Left renal cortex interstitium (tissue), 4 donors: ENCODE data around the gene NR2E1. TPM values are rescaled to one million over a fixed set of nuclear protein-coding genes. Genes with fewer than 3 reads are reported as not detected.

Experiments used
- DNase-seq, 4 donors: peaks; one replicate each; pipeline ENCODE4 v3.0.0-alpha.2; 2013; ENCODE audit warnings: low read depth in 4 of 4, low spot score in 2 of 4, missing footprints in 1 of 4
- polyA plus RNA-seq, 4 donors: library from polyadenylated mRNA; unstranded; fragments of 120-200 nt; gene quantifications; one replicate each; pipeline ENCODE4 v1.2.1, GENCODE V29; 2013; ENCODE audit not compliant: insufficient read length in 4 of 4

Gene NR2E1
- polyA plus RNA-seq, 4 donors, result not detected

DNA sequence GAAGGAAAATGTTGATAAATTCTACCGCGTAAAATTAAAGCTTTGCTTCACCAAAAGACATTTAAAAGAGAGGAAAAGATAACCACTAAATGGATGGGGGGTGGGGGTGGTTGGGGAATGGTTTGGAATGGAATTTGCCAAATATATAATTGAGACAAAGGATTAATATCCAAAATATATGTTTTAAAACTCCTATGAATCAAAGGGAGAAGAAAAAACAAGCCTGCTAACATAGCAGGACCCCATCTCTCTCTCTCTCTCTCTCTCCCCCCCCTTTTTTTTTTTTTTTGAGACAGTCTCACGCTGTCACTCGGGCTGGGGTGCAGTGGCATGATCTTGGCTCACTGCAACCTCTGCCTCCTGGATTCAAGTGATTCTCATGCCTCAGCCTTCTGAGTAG lies 13.4 kb upstream of the NR2E1 start:
- DNase-seq, result no peak

DNA sequence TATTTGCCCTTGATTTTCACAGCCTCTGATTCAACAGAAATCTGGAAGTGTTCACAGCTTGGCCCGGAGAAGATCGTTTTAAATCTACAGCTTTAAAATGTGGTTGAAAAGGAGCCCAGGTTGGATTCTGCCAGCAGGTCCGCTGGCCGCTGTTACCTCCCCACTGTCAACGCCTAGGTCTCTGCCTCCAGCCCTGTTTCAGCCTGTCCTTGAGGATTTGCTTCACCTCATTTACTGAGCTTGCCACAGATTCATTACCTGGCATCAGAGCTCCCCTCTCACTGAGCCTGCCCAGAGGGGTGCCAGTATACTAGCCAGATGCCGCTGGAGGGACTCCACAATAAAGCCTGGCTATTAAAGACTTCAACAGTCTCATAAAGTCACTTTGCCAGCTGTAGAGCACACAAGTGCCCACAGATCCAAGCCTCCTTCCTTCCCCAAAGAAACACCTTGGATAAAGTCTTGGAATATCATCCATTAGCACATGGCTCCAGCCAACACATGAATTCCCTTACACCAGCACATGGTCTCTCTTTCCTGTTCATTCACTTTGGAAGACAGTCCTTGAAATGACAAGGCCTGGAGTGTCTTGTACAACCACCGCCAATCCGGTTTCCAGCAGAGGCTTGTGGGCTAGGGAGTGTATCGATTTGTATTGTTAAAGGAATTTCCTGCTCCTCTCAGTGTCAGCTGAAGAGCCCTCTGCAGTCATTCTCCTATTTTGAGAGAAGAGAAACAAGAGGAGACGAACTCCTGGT lies 9.5 kb upstream of the NR2E1 start:
- no peak for DNase-seq

- DNase-seq, result no peak
Measured at GRCh38 chr6:108156938-108157233, 8.9 kb upstream of the NR2E1 start.

GRCh38 chr6:108157234-108157980 lies 8.4 kb upstream of the NR2E1 start:
- no peak for DNase-seq

DNA sequence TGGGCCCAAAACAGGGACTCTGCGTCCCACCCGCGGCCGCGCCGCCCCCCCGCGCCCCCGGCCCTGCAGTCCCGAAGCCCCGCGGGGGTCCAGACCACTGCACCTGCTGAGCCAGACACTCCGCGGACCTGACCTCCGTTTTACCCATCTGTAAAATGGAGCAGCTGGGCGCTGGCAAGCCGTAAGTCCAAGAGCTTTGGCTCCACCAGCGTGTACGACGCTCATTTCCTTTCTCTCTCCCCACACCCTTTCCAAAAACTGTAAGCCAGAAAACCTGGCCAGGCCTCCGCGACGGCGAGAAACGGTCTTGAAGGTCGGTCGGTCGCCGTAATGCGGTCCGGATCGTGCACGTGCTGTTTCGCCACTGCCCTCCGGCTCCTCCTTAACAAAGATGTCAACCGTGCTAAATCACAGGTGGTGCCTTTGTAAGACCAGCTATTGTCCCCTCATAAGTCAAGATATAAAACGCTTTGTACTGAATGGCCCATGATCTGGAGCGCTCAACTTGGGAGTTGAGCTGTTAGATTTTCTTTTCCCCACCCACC lies 7.8 kb upstream of the NR2E1 start:
- no peak for DNase-seq

- no peak for DNase-seq
Measured at GRCh38 chr6:108159981-108160380, 5.8 kb upstream of the NR2E1 start.

GRCh38 chr6:108161724-108162282 lies 4.0 kb upstream of the NR2E1 start:
- no peak for DNase-seq

DNA sequence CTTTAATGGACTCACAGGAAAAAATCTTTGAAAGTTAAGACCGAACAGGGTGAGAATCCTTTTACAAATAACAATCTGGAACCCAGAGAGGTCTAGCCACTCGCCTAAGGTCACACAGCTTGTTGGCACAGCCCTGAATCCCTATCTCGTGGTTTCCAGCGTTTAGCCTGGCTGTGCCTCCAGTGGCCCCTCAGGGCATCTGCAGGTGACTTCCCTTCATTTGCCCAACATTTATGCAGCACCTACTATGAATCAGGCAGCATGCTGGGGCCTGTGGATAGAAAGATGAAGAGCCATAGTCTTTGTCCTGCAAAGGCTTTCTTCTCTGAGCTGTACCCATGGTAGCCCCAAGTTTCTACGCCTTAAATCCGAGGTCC lies 2.6 kb upstream of the NR2E1 start:
- no peak for DNase-seq

DNA sequence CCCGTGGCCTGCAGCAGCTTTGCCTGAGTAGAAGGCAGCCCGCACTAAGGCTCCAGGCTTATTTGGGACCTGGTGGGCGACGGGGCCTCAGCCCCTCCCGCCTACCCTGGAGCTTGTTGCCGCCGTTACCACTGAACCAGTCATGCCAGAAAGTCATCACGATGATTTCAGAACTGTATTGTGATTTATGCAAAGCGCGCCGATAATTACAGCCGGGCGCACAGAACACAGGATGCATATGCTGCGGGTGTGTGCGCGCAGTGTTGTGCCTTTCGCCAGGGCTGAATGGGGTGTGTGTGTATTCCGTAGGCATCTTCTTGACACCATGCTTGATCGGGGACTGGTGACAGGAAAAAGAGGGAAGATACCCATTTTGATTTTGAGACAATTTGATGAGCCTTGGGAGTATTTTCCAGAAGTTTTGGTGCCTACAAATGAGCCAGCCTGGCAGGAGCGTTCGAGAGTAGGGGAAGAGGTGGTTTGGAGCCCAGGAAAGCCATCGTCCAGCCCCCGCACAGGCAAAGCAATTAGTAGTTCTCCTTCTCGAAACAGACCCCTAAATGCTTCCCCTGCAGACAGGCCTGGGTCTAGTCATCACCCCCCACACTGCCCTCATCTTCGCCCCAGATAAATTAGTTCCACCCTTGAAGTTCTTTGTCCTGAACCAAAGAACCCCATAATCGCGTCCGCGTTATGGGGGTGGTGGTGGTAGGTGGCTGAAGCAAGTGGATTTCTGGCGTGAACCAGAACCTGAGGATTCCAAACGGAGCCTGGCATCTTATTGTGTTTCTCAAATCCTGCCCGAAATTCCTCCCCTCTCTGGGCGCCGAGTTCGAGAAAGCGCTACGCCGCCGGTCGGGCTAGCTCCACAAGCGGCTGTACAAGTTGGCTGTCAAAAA lies 1.9 kb upstream of the NR2E1 start:
- no peak for DNase-seq

DNA sequence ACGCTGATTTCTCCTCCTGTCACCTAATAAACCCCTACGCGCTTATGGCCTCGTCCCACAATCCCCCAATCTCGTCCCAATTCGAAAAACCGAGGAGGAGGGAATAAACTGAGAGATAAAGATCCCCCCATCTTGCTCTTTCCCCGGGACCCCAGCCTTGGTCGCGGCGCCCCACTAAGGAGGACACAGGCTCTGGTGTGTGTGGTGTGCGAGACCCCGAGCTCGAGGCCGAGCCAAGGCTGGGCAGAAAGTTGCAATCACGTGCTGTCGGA lies 1.3 kb upstream of the NR2E1 start:
- DNase-seq, result no peak

DNA sequence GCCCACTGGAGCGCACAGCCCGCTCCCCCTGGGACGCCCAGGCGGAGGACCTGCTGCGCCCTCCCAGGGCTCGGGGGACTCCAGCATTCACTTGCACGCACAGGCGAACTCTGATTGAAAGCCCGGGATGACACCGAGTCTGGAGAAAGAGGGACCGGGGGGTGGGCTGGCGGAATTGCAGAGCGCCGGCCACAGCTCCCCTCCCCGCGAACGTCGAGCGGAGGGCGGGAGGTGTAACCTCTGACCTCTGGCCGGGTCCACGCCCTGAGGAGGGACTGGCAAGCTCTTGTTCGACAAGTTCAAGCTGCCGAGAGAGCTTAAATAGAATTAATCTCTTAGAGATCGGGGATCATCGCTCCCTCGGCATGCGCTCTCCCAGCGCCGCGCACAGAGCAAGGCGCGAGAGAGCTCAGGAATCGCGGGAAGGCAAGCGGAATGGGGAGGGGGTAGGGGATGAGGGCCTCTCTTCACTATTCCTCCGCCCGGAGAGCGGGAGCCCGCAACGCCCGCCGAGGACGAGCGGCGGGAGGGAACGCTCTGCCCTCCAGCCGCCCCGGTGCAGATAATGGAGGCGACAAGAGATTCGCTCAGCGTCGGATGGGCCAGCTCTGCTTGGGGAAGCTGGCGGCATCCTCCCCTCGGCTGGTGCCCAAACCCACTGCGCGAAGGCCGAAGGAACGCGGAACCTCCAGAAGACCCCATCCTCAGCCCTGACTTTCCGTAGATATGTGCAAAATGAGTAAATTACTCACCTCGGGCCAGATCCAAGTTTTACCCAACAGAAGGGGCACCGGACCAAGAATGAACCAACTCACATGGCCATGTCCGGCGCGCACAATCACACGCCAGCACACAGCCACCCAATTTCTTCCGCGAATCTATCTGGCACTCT lies 761 bp upstream of the NR2E1 start:
- DNase-seq, result no peak

GRCh38 chr6:108166664-108167448 lies 1.0 kb downstream of the NR2E1 start:
- no peak for DNase-seq

DNA sequence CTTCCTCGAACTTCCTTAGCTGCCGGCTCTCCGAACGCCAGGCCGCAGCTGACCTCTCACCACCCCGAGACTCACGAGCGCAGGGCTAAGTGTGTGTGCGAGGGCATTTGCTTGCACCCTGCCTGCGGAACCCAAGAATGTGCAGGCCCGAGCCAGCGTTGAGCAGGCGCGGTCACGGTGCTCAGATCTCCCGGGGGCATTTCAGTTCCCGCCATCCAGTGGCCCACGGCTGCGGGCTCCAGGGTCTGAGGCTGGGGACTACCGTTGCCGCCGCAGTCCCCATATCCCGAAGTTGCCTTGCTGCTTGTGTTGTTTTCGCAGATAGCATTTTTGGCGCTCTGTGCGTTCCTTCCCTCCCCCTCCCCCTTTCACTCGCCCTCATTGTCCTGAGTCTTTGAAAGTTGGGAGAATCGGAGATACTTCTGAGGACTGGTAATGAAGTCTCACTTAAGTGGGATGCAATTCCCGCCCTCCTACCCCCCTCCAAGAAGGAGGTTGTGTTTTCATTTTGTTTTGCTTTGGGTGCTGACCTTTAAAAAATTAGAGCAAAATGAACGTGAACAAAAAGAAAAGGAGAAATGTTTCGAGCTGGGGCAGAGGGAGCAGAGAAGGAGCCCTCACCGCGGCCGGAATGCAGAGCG lies 1.7 kb downstream of the NR2E1 start:
- no peak for DNase-seq

DNA sequence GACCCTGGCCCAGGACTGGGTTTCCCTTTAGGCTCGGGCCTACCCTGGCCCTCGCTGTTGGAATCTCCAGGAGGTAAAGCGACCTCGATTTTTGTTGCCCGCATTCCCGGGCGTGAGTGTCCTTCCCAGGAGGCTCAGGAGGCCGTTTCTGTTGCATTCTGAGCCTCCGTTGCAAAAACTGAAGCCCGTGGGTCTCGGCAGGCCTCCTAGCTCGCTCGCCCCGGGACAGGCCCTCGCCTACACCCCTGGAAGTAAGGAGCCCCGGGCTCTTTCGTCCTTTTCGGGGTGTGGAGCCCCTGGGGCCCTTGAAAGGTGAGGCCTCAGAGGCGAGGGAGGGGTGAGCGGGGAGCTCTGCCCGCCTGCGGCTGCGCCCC lies 2.3 kb downstream of the NR2E1 start:
- DNase-seq, result no peak

GRCh38 chr6:108168501-108169463 lies 3.0 kb downstream of the NR2E1 start:
- no peak for DNase-seq

DNA sequence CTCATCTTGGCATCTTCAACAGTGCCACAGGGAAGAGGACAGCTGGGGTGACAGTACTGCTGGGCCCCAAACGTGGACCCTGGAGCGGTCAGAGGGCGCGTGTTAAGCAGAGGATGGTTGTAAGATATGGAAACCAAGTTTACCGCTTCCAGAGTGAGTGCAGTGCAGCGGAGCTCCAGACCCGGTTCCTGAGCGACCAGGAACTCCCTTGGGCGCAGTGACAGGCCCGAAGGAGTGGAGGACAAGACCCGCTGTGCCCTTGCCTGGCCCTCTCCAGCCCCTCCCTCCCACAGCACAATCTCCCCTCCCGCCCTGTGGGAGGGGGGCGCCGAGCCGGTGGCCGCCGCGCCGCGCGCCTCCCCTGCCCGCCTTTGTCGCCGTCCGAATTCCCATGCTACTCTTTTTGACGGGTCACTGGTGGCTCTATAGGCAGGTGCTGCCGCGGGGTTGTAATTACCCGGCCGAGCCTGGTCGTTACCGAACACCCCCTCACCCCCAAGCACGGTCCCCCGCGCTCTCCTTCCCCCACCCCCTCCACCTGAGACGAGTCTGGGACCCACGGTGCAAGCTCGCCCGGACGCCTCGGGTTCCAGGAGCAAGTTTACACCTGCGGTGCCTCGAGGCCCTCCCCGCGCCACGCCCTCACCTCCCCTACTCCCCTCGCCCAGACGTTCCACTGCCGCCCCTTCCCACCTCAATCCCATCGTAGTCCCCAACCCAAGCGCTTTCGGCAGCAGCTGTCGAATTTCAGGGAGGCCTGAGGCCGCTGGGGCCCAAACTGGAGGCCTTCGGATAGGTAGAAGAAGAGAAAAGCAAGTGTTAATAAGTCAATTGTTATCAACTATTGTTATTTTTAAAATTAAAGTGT lies 3.9 kb downstream of the NR2E1 start:
- no peak for DNase-seq
